T-helper 1 cell (primary cell): Measurements from ENCODE around the gene ADAM17.

Experiments
- DNase-seq, 5 donors: peaks; one replicate each; pipeline ENCODE4 v3.0.0-alpha.2; 2012 to 2020

ADAM17 gene

GRCh38 chr2:9565436-9566153, 10.0 kb upstream of the ADAM17 start:
- no peak for DNase-seq

- no peak for DNase-seq
Measured at GRCh38 chr2:9560628-9561027, 5.0 kb upstream of the ADAM17 start.

GRCh38 chr2:9558948-9559381, 3.3 kb upstream of the ADAM17 start:
- DNase-seq: no peak

GRCh38 chr2:9556121-9556743, 602 bp upstream of the ADAM17 start:
- DNase-seq: peak in 2 of 5 donors; percentile 8 to 27

GRCh38 chr2:9554921-9555296, 721 bp downstream of the ADAM17 start:
- peak in 3 of 5 donors; percentile 8 to 42 (median 27) for DNase-seq

GRCh38 chr2:9552219-9553178, 3.1 kb downstream of the ADAM17 start:
- peak in 1 of 5 donors; percentile 70 for DNase-seq

- DNase-seq: peak in 1 of 5 donors; percentile 21
Measured at GRCh38 chr2:9550859-9551391, 4.7 kb downstream of the ADAM17 start.

- DNase-seq: no peak
Measured at GRCh38 chr2:9549420-9549819, 6.2 kb downstream of the ADAM17 start.

- peak in 1 of 5 donors; percentile 42 for DNase-seq
Measured at GRCh38 chr2:9548506-9548905, 7.1 kb downstream of the ADAM17 start.

GRCh38 chr2:9547262-9547991, 8.2 kb downstream of the ADAM17 start:
- DNase-seq: no peak

GRCh38 chr2:9545502-9545901, 10.1 kb downstream of the ADAM17 start:
- DNase-seq: no peak

- DNase-seq: peak in 1 of 5 donors; percentile 23
Measured at GRCh38 chr2:9543557-9543956, 12.1 kb downstream of the ADAM17 start.

- DNase-seq: no peak
Measured at GRCh38 chr2:9539531-9539930, 16.1 kb downstream of the ADAM17 start.

- no peak for DNase-seq
Measured at GRCh38 chr2:9538000-9538507, 17.6 kb downstream of the ADAM17 start.

- DNase-seq: no peak
Measured at GRCh38 chr2:9536504-9536903, 19.1 kb downstream of the ADAM17 start.

GRCh38 chr2:9535177-9535576, 20.5 kb downstream of the ADAM17 start:
- no peak for DNase-seq

GRCh38 chr2:9533663-9534062, 22.0 kb downstream of the ADAM17 start:
- no peak for DNase-seq

GRCh38 chr2:9532421-9532820, 23.2 kb downstream of the ADAM17 start:
- DNase-seq: no peak

GRCh38 chr2:9527995-9528787, 27.4 kb downstream of the ADAM17 start:
- DNase-seq: no peak

- no peak for DNase-seq
Measured at GRCh38 chr2:9525266-9525665, 30.4 kb downstream of the ADAM17 start.

- no peak for DNase-seq
Measured at GRCh38 chr2:9524291-9524690, 31.3 kb downstream of the ADAM17 start.
